Activated CD8-positive, alpha-beta memory T cell treated with anti-CD3 and anti-CD28 coated beads for 36 hours (primary cell): ENCODE data around the gene CUL3. TPM values are rescaled to one million over a fixed set of nuclear protein-coding genes. Genes with fewer than 3 reads are reported as not detected.

Experiments
- CTCF ChIA-PET: fragments of 350-600 bp; sonication (Branson Sonifier 250); formaldehyde crosslinking; loops from one replicate; lab custom pipeline; 2021; ENCODE audit warnings: antibody characterized with exemption; lab: Charles Lee
- POLR2A ChIA-PET: fragments of 350-600 bp; sonication (Branson Sonifier 250); formaldehyde crosslinking; loops from one replicate; lab custom pipeline; 2021; ENCODE audit warnings: antibody characterized with exemption; lab: Charles Lee
- total RNA-seq, 2 experiments: library from RNA; stranded (reverse); gene quantifications; one replicate each; pipeline ENCODE4 v1.2.3, GENCODE V29; 2021

CUL3 gene
- total RNA-seq, 2 experiments from 2014 or later = 89.6 to 93.7 TPM

DNA sequence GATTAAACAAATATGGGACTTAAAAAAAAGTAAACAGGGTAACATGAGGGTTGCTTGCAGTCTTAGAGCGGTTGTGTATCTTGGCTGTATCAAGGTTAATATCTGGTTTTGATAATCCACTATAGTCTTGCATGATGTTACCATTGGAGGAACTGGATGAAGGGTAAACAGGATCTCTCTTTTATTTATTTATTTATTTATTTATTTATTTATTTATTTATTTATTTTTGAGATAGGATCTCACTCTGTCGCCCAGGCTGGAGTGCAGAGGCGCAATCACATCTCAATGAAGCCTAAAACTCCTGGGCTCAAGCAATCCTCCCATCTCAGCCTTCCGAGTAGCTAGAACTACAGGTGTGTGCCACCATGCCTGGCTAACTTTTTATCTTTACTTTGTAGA is 140.4 kb downstream of the CUL3 start:
- ChIA-PET POLR2A (no interaction called here), CTCF (no interaction called here)

DNA sequence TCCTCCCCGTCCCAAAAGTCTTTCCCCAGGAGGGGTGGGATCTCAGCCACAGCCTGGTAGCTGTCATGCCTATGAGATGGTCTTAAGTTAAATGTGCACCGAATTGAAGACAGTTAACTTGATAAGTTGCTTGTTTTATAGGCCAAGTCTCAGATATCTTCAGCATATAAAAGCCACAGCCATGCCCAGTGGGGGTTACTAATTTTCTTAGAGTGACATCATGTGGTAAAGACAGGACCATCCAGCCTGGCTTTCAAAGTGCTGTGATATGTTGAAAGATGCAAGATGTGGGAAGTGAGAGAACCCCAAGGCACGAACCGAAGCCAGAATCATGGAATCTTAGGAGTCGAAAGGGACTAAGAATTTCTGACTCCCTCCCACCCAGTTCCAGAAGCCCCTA is 141.1 kb downstream of the CUL3 start:
- ChIA-PET POLR2A (no interaction called here), CTCF (no interaction called here)

DNA sequence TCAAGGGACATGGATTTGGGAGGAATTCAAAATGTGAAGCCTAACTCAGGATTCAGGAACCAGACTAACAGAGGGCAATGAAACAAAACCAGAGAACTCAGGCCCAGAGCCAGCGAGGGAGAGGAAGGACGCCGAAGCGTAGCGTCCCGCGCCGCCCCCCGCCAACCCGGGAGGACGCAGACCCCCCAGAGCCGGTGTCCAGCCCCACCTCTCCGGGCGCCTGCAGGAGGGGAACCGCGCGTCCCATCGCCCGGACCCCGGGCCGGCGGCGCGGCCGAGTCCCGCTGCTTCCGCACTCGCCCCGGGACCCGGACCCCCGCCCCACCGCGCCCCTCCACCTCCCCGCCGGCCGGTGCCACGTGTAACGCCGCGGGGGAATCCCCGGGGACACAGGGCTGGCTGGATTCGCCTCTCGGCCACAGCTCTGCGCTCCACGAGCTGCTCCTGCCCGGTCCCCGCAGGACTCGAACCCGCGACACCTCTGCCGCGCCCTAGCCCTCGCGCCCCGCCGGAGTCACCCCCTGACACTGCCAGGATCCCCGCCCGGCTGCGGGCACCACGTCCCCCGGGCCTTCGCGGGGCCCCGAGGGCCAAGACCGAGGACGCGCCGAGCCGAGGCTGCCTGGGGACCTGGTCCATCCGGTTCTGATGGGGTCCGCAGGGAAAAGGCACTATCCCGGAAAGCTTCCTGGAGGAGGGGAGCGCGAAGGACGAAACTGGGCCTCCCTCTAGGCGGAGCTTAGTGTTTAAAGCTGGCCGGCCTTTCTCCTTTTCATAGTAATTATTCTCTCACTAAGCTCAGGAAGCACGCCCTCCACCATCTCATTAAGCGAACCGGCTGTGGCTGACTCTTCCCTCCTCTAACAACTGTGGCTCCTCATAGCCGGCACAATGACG is 142.8 kb downstream of the CUL3 start:
- ChIA-PET POLR2A (interaction anchor here (0.5 kb wide), 1 partner anchor 323 kb away, joined by 3 read pairs; no protein-coding TSS in a partner anchor), CTCF (interaction anchor here (0.7 to 1.2 kb wide), 2 partner anchors 12 to 69 kb away, joined by 3 read pairs; no protein-coding TSS in a partner anchor)

DNA sequence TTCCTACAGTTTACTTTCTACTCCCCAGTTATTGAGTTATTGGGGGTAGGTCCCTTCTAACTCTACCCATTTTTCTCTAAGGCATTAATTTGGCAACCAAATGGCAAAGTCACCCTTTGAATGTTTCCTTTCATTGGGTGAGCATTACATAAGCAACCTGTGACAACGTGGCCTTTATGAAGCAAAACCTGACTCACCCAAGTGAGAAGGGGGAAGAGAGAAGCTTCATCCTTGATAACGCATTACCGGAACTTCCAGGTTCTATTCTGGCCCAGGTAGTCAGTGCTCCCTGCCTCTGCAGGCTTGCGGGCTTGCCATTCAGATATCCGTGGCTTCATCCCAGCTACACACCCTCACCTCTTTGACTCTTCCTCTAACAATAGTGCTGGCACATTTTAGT is 144.2 kb downstream of the CUL3 start:
- POLR2A ChIA-PET = no interaction called here
- CTCF ChIA-PET = no interaction called here

DNA sequence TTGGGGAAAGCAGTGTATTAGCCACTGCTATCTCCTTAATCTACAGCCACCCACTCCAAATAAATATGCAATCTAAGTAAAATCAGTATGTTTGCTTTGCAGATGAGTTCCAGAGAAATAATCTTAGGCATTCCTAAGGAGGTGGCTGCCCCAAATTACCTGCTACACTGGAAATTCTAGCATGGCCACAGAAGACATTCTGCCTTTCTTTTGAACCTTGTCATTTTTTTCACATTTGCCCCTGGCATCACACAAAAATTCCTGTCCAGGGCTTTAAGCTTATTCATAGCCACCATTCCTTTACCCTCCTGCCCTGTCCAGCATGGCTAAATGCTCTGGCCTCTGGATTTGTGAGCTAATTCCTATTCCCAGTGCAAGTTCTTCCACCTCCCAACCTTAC is 146.4 kb downstream of the CUL3 start:
- ChIA-PET CTCF (no interaction called here), POLR2A (no interaction called here)

DNA sequence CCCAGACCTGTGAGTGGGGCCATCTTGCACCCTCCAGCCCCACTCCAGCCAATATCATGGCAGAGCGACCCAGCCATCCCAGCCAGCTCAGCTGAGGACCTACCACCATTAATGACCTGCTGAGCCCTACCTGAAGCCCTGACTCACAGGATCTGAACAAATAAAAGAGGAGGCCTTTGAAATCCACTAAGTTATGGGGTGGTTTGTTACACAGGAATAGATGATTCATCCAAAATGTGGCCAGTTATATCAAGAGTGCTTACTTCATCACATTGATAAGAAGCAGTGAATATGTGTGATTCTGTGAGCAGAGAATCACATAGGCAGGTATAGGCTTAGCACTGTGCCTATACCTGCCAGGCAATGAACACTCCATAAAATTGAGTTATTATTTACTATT is 148.5 kb downstream of the CUL3 start:
- ChIA-PET CTCF (no interaction called here), POLR2A (no interaction called here)

DNA sequence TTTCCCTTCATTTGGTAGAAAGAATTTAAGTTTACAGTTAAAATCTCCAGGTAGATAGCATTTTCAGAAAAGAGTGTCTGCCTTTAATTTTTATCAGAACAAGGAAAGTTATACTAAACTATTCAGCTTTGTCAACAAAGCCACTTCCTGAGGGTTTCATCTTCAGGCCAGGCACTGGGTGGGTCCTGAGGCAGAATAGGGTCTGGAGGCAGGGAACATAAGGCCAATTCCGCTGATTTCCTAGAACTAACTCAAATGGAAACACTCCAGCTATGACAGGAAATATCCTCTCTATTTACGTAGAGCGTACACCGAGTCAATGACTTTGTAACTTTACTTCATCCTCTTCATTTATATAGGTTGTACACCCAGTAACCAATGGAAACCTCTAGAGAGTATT is 150.5 kb downstream of the CUL3 start:
- POLR2A ChIA-PET = no interaction called here

DNA sequence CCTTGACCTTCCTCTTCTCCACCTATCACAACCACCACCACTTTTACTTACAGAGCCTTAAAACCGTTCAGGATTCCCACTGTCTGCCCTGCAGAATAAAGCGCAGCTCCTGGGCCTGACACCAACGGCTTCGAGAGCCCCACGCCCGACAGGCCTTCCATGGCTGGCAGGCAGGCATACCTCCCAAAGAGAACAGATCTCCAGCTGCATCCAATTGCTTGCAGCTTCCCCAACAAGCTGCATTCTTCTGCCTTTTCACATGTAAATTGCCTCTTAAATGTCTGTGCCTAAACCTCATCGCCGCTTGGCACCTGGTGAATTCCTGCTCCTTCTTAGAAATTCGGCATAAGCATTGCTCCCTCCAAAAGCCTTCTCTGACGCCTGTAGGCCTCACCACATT is 151.7 kb downstream of the CUL3 start:
- CTCF ChIA-PET = no interaction called here
- POLR2A ChIA-PET = no interaction called here

More for the DNA sequence above, 150.5 kb downstream of the CUL3 start:
- CTCF ChIA-PET = no interaction called here

DNA sequence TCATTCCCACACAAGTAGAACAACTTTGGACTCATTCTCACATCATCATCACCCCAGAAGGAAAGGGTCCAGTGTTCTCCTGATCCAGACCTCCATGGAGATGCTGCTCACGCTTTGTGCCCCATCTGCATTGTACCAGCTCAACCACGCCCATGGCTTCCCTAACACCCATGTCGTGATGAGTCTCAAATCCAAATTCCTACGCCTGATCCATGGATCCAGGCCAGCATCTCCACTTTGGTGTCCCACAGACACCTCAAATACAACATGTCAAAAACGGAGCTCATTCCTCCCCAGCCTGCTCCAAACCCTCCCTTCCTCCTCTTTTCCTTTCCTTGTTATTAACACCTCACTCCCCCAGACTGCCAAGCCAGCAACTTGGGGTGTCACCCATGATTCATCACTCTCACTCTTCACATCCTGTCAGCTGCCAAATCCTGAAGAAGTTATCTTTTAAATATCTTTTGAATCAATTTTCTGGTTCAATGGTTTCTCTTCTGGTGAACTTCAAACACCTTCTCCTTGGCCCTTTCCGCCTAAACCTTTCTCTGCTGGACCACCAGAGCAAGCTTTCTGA is 153.1 kb downstream of the CUL3 start:
- POLR2A ChIA-PET = no interaction called here
- CTCF ChIA-PET = no interaction called here

DNA sequence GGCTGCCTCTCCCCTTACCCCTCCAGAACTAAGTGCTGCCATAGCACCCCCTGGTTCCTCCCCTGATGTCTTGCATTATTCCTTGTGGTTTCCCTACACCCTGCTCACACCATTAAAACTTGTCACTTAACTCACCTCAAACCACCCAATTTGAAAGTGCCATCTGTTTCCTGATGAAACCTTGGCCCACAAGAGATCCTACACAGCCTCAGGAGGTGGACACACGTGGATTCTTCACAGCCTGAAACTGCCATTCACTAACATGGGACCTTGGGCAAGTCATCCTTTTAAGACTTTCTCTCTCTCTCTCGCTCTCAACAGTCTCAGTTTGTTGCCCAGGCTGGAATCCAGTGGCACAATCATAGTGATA is 155.7 kb downstream of the CUL3 start:
- CTCF ChIA-PET = no interaction called here
- POLR2A ChIA-PET = no interaction called here

DNA sequence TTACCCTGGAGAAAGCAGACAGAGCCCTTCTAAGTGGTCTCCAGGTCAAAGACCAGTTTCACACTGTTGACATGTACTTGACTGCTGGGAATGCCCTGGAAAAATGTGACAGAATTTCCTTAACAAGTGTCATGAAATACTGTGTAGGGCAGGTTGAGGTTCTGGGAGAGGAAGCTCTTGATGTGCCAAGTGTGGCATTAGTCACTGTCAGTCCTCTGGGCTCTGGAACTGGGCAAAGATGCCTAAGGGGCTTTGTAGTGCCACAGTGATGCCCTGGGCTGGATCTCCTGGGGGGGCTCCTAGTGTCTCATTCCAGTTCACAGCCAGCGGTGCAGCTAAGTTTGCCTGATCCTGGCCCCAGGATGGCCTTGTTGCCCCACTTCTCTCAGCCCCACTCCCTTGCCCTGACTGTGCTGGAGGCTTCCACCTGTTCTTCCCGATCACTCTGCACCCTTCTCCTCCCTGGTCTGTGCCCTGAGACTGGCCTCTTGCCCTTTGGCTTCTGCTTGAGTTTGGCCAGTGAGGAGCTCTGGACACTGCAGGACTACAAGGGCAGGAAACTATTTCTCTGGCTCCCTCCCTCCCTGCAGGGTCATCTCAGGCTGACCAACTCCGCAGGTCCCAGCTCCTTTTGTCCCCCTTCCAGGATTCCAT is 156.2 kb downstream of the CUL3 start:
- CTCF ChIA-PET = no interaction called here
- POLR2A ChIA-PET = no interaction called here

DNA sequence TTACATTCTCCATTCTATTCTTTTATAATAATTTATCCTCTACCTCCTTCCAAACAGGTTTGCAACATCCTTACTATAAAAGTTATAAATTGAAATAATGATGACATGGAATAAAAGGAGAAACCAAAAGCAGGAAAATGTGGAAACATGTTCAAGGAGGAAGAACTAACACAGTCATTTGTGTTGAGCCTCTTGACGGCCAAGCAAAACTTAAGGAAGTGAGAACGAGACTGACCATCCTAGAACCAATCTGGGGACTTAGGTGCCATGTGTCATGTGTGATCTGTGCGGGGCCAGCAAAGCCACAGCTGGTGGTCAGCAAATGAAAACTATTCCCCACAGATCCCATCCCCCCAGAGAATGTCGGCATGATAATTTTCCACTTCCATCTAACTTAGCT is 157.7 kb downstream of the CUL3 start:
- POLR2A ChIA-PET = no interaction called here
- CTCF ChIA-PET = interaction anchor here (0.9 kb wide), 1 partner anchor 1174 kb away, joined by 3 read pairs; no protein-coding TSS in a partner anchor

DNA sequence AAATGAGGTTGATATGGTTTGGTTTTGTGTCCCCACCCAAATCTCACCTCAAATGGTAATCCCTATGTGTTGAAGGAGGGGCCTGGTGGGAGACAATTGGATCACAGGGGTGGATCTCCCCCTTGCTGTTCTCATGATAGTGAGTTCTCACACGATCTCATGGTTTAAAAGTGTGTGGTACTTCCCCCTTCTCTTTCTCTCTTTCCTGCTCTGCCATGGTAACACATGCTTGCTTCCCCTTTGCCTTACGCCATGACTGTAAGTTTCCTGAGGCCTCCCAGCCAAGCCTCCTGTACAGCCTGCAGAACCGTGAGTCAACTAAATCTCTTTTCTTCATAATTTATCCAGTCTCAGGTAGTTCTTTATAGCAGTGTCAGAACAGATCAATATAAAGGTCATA is 158.5 kb downstream of the CUL3 start:
- ChIA-PET POLR2A (no interaction called here), CTCF (no interaction called here)

DNA sequence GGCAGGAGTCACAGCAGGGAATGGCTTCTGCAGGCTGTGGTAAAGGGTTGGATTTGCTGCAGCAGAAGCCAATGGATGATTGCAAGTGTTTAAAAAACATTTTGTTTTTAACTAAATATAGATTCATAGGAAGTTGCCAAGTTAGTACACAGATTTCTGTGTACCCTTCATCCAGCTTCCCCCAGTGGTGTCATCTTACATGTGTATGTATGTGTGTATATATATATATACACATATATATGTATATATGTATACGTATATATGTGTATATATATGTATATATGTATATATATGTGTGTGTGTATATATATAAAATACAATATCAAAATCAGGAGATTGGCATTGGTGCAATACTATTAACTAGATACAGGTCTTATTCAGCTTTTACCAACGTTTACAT is 164.1 kb downstream of the CUL3 start:
- ChIA-PET CTCF (no interaction called here), POLR2A (no interaction called here)

Other genes starting within 250 kb of the CUL3 start
- gene FAM124B, start 183.3 kb downstream of the CUL3 start, total RNA-seq = under 1 TPM in 1 of 2 experiments, not detected in 1; 0.11 TPM
- gene CCDC195, start 131.0 kb upstream of the CUL3 start, total RNA-seq = not detected